Upper lobe of right lung (tissue), 1 donor: Measurements from ENCODE around the gene FAM110D. TPM values are rescaled to one million over a fixed set of nuclear protein-coding genes. Genes with fewer than 3 reads are reported as not detected.

Experiments used
- ATAC-seq: fragments of 200-7000 bp; cut with Tn5 transposase; one replicate; pipeline ENCODE4 v1.9.1; 2020; ENCODE audit warnings: mild to moderate bottlenecking, moderate library complexity
- DNase-seq: peaks from one replicate; pipeline ENCODE4 v3.0.0-alpha.2; 2020
- H3K27ac ChIP-seq: fragments of 200-600 bp; one replicate; pipeline ENCODE4 v1.8.0; 2022
- H3K27me3 ChIP-seq: fragments of 200-600 bp; one replicate; pipeline ENCODE4 v1.8.0; 2022; ENCODE audit warnings: mild to moderate bottlenecking
- H3K36me3 ChIP-seq: fragments of 200-600 bp; one replicate; pipeline ENCODE4 v1.8.0; 2022
- H3K4me1 ChIP-seq: fragments of 200-600 bp; one replicate; pipeline ENCODE4 v1.8.0; 2022
- H3K4me3 ChIP-seq: fragments of 200-600 bp; one replicate; pipeline ENCODE4 v1.8.0; 2022; ENCODE audit warnings: mild to moderate bottlenecking
- H3K9me3 ChIP-seq: fragments of 200-600 bp; one replicate; pipeline ENCODE4 v1.8.0; 2022
- intact Hi-C: fragments of 100-400 bp; cut with DNase I; formaldehyde crosslinking; loops from one replicate; pipeline ENCODE4 v1.11.0; 2022
- total RNA-seq: library from RNA; stranded (reverse); fragmentation: NEBNext Ultra II Directional; extraction: Animal tissue kit (Norgen Biotek cat#: 25700); gene quantifications from one replicate; pipeline ENCODE4 v1.2.1, GENCODE V29; 2021
- TF ChIP-seq, protein P1 (sequence below): fragments of 200-600 bp; IDR thresholded peaks from one replicate; pipeline ENCODE4 v1.8.0; 2022; ENCODE audit warnings: antibody characterized with exemption
- donor health status: DM: no; HTN: yes; CAD: no; lungs with severe emphysema.

The FAM110D gene
- total RNA-seq, 1 donor from 2014 or later: 6.9 TPM

DNA sequence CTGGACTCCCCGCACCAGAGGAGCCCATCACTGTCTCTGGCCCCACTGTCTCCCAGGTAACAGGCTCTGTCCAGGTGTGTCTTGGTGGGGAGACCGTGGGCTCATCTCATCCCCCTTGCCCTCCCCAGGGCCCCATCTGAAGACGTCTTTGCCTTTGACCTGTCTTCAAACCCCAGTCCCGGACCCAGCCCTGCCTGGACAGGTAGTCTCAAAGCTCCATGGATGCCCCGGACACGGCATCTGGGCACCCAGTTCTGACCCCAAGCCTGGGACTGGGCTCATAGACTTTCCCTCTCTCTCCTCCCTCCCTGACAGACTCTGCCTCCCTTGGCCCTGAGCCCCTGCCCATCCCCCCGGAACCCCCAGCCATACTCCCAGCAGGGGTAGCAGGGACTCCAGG is 25.2 kb downstream of the FAM110D start:
- no peak overlapping the region for H3K4me3 ChIP-seq
- DNase-seq (no peak), ATAC-seq (no peak)
- H3K27ac ChIP-seq: no peak overlapping the region
- H3K4me1 ChIP-seq: no peaks in the 10 kb centered on the region
- TF ChIP-seq, protein P1, sequence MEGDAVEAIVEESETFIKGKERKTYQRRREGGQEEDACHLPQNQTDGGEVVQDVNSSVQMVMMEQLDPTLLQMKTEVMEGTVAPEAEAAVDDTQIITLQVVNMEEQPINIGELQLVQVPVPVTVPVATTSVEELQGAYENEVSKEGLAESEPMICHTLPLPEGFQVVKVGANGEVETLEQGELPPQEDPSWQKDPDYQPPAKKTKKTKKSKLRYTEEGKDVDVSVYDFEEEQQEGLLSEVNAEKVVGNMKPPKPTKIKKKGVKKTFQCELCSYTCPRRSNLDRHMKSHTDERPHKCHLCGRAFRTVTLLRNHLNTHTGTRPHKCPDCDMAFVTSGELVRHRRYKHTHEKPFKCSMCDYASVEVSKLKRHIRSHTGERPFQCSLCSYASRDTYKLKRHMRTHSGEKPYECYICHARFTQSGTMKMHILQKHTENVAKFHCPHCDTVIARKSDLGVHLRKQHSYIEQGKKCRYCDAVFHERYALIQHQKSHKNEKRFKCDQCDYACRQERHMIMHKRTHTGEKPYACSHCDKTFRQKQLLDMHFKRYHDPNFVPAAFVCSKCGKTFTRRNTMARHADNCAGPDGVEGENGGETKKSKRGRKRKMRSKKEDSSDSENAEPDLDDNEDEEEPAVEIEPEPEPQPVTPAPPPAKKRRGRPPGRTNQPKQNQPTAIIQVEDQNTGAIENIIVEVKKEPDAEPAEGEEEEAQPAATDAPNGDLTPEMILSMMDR: no peak
- intact Hi-C loops: no loop called here
- H3K27me3 ChIP-seq: no peaks in the 10 kb centered on the region
- no peaks in the 10 kb centered on the region for H3K36me3 ChIP-seq
- H3K9me3 ChIP-seq: no peaks in the 10 kb centered on the region

GRCh38 chr1:26184883-26185282 is 26.0 kb downstream of the FAM110D start:
- Histone ChIP-seq H3K27me3 (no peaks in the 10 kb centered on the region), H3K36me3 (no peaks in the 10 kb centered on the region), H3K9me3 (no peaks in the 10 kb centered on the region), H3K27ac (no peak overlapping the region), H3K4me1 (no peaks in the 10 kb centered on the region), H3K4me3 (no peak overlapping the region)
- TF ChIP-seq, protein P1: no peak
- intact Hi-C loops: no loop called here
- DNase-seq (no peak), ATAC-seq (no peak)

DNA sequence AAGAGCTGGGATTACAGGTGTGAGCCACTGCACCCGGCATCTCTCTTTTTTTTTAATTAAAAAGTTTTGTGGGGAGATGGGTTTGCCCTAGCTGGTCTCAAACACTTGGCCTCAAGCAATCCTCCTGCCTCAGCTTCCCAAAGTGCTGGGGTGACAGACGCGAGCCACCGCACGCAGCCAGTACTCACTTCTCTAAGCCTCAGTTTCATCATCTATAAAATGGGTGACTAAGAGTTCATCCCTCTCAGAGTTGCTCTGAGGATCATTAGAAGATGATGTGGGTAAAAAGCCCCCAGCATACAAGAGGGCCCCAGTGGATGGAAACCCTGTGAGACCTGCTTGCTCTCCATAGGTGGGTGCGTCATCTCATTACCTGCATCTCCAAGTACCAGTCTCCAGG is 29.0 kb downstream of the FAM110D start:
- Histone ChIP-seq H3K36me3 (no peaks in the 10 kb centered on the region), H3K4me3 (no peak overlapping the region), H3K27ac (no peak overlapping the region), H3K9me3 (no peaks in the 10 kb centered on the region), H3K4me1 (no peaks in the 10 kb centered on the region), H3K27me3 (no peaks in the 10 kb centered on the region)
- no peak for DNase-seq
- intact Hi-C loops: no loop called here
- TF ChIP-seq, protein P1: no peak
- ATAC-seq: no peak

DNA sequence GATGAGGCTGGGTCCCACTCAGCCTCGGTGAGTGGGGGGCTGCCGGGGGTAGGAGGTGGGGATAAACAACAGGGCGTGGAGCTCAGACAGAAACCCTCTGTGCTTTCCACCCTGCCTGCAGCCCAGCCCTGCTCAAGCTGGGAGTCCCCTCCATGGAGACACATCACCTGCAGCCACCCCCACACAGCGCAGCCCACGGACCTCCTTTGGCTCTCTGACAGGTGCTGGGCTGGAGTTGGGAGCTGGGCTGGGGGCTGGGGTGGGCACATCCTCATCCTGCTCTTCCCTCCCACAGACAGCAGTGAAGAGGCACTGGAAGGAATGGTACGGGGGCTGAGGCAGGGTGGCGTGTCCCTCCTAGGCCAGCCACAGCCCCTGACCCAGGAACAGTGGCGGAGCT is 29.6 kb downstream of the FAM110D start:
- no peak overlapping the region for H3K27ac ChIP-seq
- TF ChIP-seq, protein P1: no peak
- H3K4me3 ChIP-seq: no peak overlapping the region
- H3K27me3 ChIP-seq: no peaks in the 10 kb centered on the region
- ATAC-seq (no peak), DNase-seq (no peak)
- intact Hi-C loops: no loop called here
- H3K9me3 ChIP-seq: no peaks in the 10 kb centered on the region
- no peaks in the 10 kb centered on the region for H3K4me1 ChIP-seq
- H3K36me3 ChIP-seq: no peaks in the 10 kb centered on the region

- no peak for DNase-seq
- H3K36me3 ChIP-seq: no peaks in the 10 kb centered on the region
- H3K27ac ChIP-seq: no peak overlapping the region
- no peak overlapping the region for H3K4me3 ChIP-seq
- no peaks in the 10 kb centered on the region for H3K4me1 ChIP-seq
- intact Hi-C loops: no loop called here
- H3K27me3 ChIP-seq: no peaks in the 10 kb centered on the region
- no peak for ATAC-seq
- TF ChIP-seq, protein P1: no peak
- no peaks in the 10 kb centered on the region for H3K9me3 ChIP-seq
These were observed 30.5 kb downstream of the FAM110D start for GRCh38 chr1:26189331-26189730.

GRCh38 chr1:26189751-26190275 is 30.9 kb downstream of the FAM110D start:
- H3K4me1 ChIP-seq: no peaks in the 10 kb centered on the region
- H3K27ac ChIP-seq: no peak overlapping the region
- no peak overlapping the region for H3K4me3 ChIP-seq
- H3K27me3 ChIP-seq: no peaks in the 10 kb centered on the region
- TF ChIP-seq, protein P1: no peak
- no peaks in the 10 kb centered on the region for H3K36me3 ChIP-seq
- ATAC-seq (no peak), DNase-seq (no peak)
- no peaks in the 10 kb centered on the region for H3K9me3 ChIP-seq
- intact Hi-C loops: no loop called here
